HepG2 (cell line): ENCODE data around the gene C7orf57. TPM values are rescaled to one million over a fixed set of nuclear protein-coding genes. Genes with fewer than 3 reads are reported as not detected.

Experiments used
- FOSL2 ChIP-seq: sonication (generic); formaldehyde crosslinking; IDR thresholded peaks from 2 replicates; pipeline ENCODE4 v1.4.0; 2020; ENCODE audit warnings: missing genetic modification reagents
- MIER3 ChIP-seq: IDR thresholded peaks from 2 replicates; pipeline ENCODE4 v1.6.1; 2016; ENCODE audit warnings: missing compliant biosample characterization, borderline replicate concordance
- NCOR1 ChIP-seq: fragments of 200-600 bp; sonication (generic); IDR thresholded peaks from 2 replicates; pipeline ENCODE4 v1.7.0; 2017; ENCODE audit warnings: antibody characterized with exemption, low read length, borderline replicate concordance
- PAXIP1 ChIP-seq: sonication (generic); formaldehyde crosslinking; conservative IDR thresholded peaks from 2 replicates; pipeline ENCODE4 v1.4.0; 2020; ENCODE audit warnings: mild to moderate bottlenecking, missing genetic modification reagents, moderate library complexity
- RARG ChIP-seq: sonication (generic); formaldehyde crosslinking; IDR thresholded peaks from 2 replicates; pipeline ENCODE4 v1.4.0; 2020; ENCODE audit warnings: low read depth, mild to moderate bottlenecking, missing genetic modification reagents
- SNAI1 ChIP-seq: sonication (generic); formaldehyde crosslinking; IDR thresholded peaks from 2 replicates; pipeline ENCODE4 v1.5.0; 2020; ENCODE audit warnings: mild to moderate bottlenecking, missing genetic modification reagents, borderline replicate concordance
- TBX3 ChIP-seq: fragments of 450-650 bp; IDR thresholded peaks from 2 replicates; pipeline ENCODE4 v1.6.1; 2017; ENCODE audit warnings: antibody characterized with exemption, mild to moderate bottlenecking, inconsistent platforms, borderline replicate concordance
- THRA ChIP-seq: sonication (generic); formaldehyde crosslinking; IDR thresholded peaks from 2 replicates; pipeline ENCODE4 v1.4.0; 2020; ENCODE audit warnings: missing genetic modification reagents, borderline replicate concordance
- WIZ ChIP-seq: sonication (generic); formaldehyde crosslinking; IDR thresholded peaks from 2 replicates; pipeline ENCODE4 v1.5.1; 2020; ENCODE audit warnings: mild to moderate bottlenecking, missing genetic modification reagents
- YEATS2 ChIP-seq: sonication (generic); formaldehyde crosslinking; IDR thresholded peaks from 2 replicates; pipeline ENCODE4 v1.4.0; 2020; ENCODE audit warnings: missing genetic modification reagents, borderline replicate concordance
- ZBTB4 ChIP-seq: sonication (generic); formaldehyde crosslinking; IDR thresholded peaks from 2 replicates; pipeline ENCODE4 v1.4.0; 2020; ENCODE audit warnings: missing genetic modification reagents, mild to moderate bottlenecking, borderline replicate concordance
- ZFP37 ChIP-seq: sonication (generic); formaldehyde crosslinking; IDR thresholded peaks from 2 replicates; pipeline ENCODE4 v1.4.0; 2020; ENCODE audit warnings: missing genetic modification reagents, borderline replicate concordance
- ZFP62 ChIP-seq: sonication (generic); formaldehyde crosslinking; IDR thresholded peaks from 2 replicates; pipeline ENCODE4 v1.4.0; 2020; ENCODE audit warnings: missing genetic modification reagents
- ZNF30 ChIP-seq: sonication (generic); formaldehyde crosslinking; IDR thresholded peaks from 2 replicates; pipeline ENCODE4 v1.5.0; 2020; ENCODE audit warnings: mild to moderate bottlenecking, missing genetic modification reagents
- ZNF7 ChIP-seq: IDR thresholded peaks from 2 replicates; pipeline ENCODE4 v1.6.1; 2016; ENCODE audit warnings: missing biosample characterization, missing genetic modification reagents
- ZNF710 ChIP-seq: sonication (generic); formaldehyde crosslinking; IDR thresholded peaks from 2 replicates; pipeline ENCODE4 v1.5.0; 2020; ENCODE audit warnings: mild to moderate bottlenecking, missing genetic modification reagents, borderline replicate concordance
- ZNF747 ChIP-seq: sonication (generic); formaldehyde crosslinking; IDR thresholded peaks from 2 replicates; pipeline ENCODE4 v1.8.1; 2023; ENCODE audit warnings: missing genetic modification reagents, mild to moderate bottlenecking, borderline replicate concordance
- polyA plus RNA-seq, 8 experiments: library from polyadenylated mRNA; depleted of rRNA in 3 of 8; stranded (reverse) in 7 of 8; unstranded in 1 of 8; fragments of >200 nt; fragmentation: Illumina TruSeq in 4 of 8; extraction: Trizol in 4 of 8; gene quantifications; 2 replicates each; pipeline versions ENCODE4 v1.2.1 to v1.2.3, GENCODE V29; 2011 to 2016; ENCODE audit warnings: low read depth in 4 of 8, missing spikeins in 1 of 8, mixed read lengths in 1 of 8; ENCODE audit not compliant: insufficient read depth in 1 of 8
- total RNA-seq, 5 experiments: library from RNA; depleted of rRNA; stranded (reverse); fragments of >200 nt; fragmentation: Illumina TruSeq; extraction: Trizol; gene quantifications; 2 replicates each; pipeline ENCODE4 v1.2.3, GENCODE V29; 2016; ENCODE audit warnings: low read depth in 1 of 5

Gene C7orf57
- total and polyA plus RNA-seq, 2 of the 13 experiments (the other 11 are each of a cell fraction or from before 2014, with no cell fraction given), result not detected

GRCh38 chr7:48089046-48090003, 54.0 kb downstream of the C7orf57 start, which contains the start of gene UPP1 (continued):
- TF ChIP-seq PAXIP1 (CRISPR knock-in tag) (no peak), ZNF710 (CRISPR knock-in tag) (no peak), WIZ (CRISPR knock-in tag) (0 out of 2 replicates have a peak, but pooled peaks have one; percentile 60), TBX3 (no peak), MIER3 (CRISPR knock-in tag) (no peak), ZFP37 (no peak), ZFP62 (no peak), YEATS2 (CRISPR knock-in tag) (no peak), ZNF7 (CRISPR knock-in tag) (no peak), FOSL2 (CRISPR knock-in tag) (no peak), ZNF30 (CRISPR knock-in tag) (no peak), RARG (no peak), ZBTB4 (CRISPR knock-in tag) (no peak), NCOR1 (no peak), SNAI1 (CRISPR knock-in tag) (no peak), ZNF747 (CRISPR knock-in tag) (no peak), THRA (CRISPR knock-in tag) (no peak)
